ENCODE data around the gene CADM1. TPM values are rescaled to one million over a fixed set of nuclear protein-coding genes. Genes with fewer than 3 reads are reported as not detected.

The CADM1 gene
- total RNA-seq, 4 donors from 2014 or later, result 89.9 to 351 (median 235) TPM

DNA sequence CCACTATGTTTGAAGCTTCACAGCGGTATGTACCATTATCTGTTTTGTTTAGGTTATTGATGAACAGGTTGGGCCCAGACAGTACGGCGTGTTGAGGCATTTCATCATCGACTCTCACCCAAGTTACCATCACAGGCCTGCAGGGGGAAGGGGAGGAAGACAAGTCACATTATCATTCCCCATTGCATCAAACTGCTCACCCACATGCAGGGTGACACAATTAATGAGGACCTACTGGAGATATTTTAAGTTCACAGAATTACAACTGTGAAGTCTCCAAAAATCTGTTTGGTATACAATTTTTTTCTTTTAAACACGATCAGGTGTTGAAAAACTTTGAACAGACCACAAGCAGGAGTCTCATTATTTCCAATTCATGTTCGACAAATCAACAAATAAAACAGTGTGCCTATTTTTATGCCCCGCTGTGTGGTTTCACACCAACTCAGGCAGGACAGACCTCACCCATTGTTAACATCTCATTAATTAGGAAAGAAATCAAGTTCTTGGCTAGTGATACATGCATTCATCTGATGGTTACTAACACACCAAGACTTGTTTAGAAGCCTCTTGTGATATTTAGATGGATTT is 289.5 kb downstream of the CADM1 start:
- H3K4me3 ChIP-seq (replicated peaks in 1 of 3), result no peak overlapping the region
- no peaks in the 10 kb centered on the region for H3K9me3 ChIP-seq
- DNase-seq, result no peak
- TF ChIP-seq, protein P1, sequence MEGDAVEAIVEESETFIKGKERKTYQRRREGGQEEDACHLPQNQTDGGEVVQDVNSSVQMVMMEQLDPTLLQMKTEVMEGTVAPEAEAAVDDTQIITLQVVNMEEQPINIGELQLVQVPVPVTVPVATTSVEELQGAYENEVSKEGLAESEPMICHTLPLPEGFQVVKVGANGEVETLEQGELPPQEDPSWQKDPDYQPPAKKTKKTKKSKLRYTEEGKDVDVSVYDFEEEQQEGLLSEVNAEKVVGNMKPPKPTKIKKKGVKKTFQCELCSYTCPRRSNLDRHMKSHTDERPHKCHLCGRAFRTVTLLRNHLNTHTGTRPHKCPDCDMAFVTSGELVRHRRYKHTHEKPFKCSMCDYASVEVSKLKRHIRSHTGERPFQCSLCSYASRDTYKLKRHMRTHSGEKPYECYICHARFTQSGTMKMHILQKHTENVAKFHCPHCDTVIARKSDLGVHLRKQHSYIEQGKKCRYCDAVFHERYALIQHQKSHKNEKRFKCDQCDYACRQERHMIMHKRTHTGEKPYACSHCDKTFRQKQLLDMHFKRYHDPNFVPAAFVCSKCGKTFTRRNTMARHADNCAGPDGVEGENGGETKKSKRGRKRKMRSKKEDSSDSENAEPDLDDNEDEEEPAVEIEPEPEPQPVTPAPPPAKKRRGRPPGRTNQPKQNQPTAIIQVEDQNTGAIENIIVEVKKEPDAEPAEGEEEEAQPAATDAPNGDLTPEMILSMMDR (IDR thresholded peaks at IDR 0.05), result no peak
- no peak for TF ChIP-seq POLR2A (IDR thresholded peaks at IDR 0.05)
- H3K27ac ChIP-seq, result no peak overlapping the region
- peaks cover 12 to 23% of the 10 kb centered on the region in 2 donors for H3K4me1 ChIP-seq
- intact Hi-C loops (cut with DNase I), result no loop called here
- H3K27me3 ChIP-seq, result no peaks in the 10 kb centered on the region
- peaks cover 0 to 3% of the 10 kb centered on the region in 2 donors for H3K36me3 ChIP-seq
- WGBS, 2 donors, result 96 to 97% methylated on average over 7 of the region's 7 CpGs

DNA sequence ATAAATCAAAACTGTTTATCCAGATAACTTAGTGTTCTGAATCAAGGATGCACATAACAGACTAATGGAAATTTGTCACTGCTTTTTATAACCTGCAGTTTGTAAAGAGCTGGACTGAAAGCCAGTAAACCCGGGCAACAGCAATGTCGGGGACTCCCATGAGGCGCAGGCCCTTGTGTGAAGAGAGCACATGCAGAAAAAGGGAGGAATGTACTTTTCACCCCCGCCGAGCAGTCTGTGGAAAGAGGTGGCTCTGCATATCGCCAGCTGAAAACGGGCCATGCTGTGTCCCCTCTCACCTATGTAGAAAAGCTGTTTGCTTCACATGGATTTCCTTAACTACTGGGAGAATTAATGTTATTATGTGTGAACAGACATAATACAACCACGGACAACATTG is 291.2 kb downstream of the CADM1 start:
- Histone ChIP-seq H3K4me3 (replicated peaks in 1 of 3) (no peak overlapping the region), H3K36me3 (peaks cover 0 to 3% of the 10 kb centered on the region in 2 donors), H3K4me1 (peaks cover 10 to 20% of the 10 kb centered on the region in 2 donors), H3K27me3 (no peaks in the 10 kb centered on the region), H3K9me3 (no peaks in the 10 kb centered on the region), H3K27ac (no peak overlapping the region)
- no peak for TF ChIP-seq POLR2A (IDR thresholded peaks at IDR 0.05)
- TF ChIP-seq, protein P1 (IDR thresholded peaks at IDR 0.05), result no peak
- intact Hi-C loops (cut with DNase I), result no loop called here
- WGBS, 2 donors, result 60 to 78% methylated on average over 8 of the region's 8 CpGs
- DNase-seq, result no peak

DNA sequence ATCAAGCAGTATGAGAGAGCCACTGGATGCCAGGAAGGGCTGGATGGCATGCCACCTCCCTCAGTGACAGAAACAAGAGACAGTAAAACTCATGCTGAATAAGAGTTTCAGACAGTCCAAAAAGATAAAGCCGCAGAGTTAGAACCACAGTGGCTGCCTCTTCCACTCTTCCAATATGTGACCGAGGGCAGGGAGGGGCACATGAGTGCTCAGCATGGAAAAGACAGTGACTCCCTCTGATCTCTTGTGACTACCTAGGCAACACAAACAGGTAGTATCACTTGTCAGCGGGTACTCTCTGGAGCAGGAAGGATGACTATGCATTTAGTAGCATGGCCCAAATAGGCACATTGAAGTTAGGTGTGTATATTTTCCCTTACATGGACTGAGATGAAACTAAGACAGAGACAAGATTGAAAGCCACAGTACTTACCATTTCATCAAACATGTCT is 295.4 kb downstream of the CADM1 start:
- Histone ChIP-seq H3K4me1 (peaks cover 15 to 26% of the 10 kb centered on the region in 2 donors), H3K36me3 (no peaks in the 10 kb centered on the region), H3K27me3 (no peaks in the 10 kb centered on the region), H3K9me3 (no peaks in the 10 kb centered on the region), H3K27ac (peak overlapping the region in 2 of 3 donors; percentile 55 to 66), H3K4me3 (replicated peaks in 1 of 3) (no peak overlapping the region)
- TF ChIP-seq, protein P1 (IDR thresholded peaks at IDR 0.05), result no peak
- TF ChIP-seq POLR2A (IDR thresholded peaks at IDR 0.05), result no peak
- DNase-seq, result no peak
- intact Hi-C loops (cut with DNase I), result no loop called here
- WGBS, 2 donors, result 93 to 97% methylated on average over 3 of the region's 3 CpGs

DNA sequence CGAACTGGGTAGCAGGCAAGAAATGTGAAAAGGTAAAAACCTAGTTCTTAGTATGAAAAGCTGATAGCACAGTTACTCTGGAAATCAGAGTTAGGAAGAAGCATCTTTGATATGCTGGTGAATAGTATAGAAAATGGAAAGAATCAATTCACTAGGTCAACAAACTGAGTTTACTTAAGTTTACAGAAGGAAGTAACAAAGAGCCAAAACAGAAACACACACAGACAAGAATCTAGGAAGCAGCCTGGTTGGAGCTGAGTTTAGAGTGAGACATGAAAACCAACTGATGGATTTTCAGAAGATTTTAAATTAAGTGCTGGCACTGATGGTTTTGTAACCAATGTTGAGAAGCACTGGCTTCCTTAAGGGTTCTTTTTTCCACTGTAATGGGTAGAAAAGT is 296.3 kb downstream of the CADM1 start:
- intact Hi-C loops (cut with DNase I), result no loop called here
- WGBS, 2 donors, result 77 to 91% methylated on average over 1 of the region's 1 CpG

DNA sequence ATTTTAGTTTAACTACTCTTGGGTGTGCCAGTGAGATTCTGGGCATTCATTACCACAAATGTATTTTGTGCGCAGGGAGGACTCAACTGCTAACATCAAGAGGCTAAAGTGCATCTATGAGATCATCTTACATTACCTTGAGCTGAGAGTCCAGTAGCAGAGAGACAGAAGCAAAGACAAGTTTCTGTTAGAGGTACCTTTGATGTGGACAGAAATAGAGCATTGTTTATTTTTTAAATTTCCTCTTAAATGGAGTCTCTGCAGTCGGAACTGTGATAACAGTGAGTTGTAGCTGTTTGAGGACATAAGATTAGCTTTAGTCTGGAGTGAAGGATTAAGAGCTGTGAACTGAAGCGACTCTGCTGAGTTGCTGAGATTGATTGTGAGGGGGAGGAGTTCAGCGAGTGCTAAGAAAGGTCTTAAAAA is 297.0 kb downstream of the CADM1 start:
- WGBS, 2 donors, result 31 to 45% methylated on average over 4 of the region's 4 CpGs
- intact Hi-C loops (cut with DNase I), result no loop called here

More for the DNA sequence above, 296.3 kb downstream of the CADM1 start:
- Histone ChIP-seq H3K9me3 (no peaks in the 10 kb centered on the region), H3K4me3 (replicated peaks in 1 of 3) (no peak overlapping the region), H3K36me3 (no peaks in the 10 kb centered on the region), H3K4me1 (peaks cover 19 to 30% of the 10 kb centered on the region in 2 donors), H3K27me3 (no peaks in the 10 kb centered on the region), H3K27ac (peak overlapping the region in 2 of 3 donors; percentile 55 to 66)
- TF ChIP-seq, protein P1 (IDR thresholded peaks at IDR 0.05), result no peak
- no peak for TF ChIP-seq POLR2A (IDR thresholded peaks at IDR 0.05)
- DNase-seq, result no peak

More for the DNA sequence above, 297.0 kb downstream of the CADM1 start:
- H3K36me3 ChIP-seq, result no peaks in the 10 kb centered on the region
- no peaks in the 10 kb centered on the region for H3K27me3 ChIP-seq
- TF ChIP-seq POLR2A (IDR thresholded peaks at IDR 0.05), result peak in 1 of 2 donors; percentile 21
- TF ChIP-seq, protein P1 (IDR thresholded peaks at IDR 0.05), result peak in 1 of 6 experiments; percentile 6
- peak overlapping the region in 2 of 3 donors; percentile 55 to 66 for H3K27ac ChIP-seq
- no peaks in the 10 kb centered on the region for H3K9me3 ChIP-seq
- no peak for DNase-seq
- H3K4me3 ChIP-seq (replicated peaks in 1 of 3), result no peak overlapping the region
- peaks cover 21 to 33% of the 10 kb centered on the region in 2 donors for H3K4me1 ChIP-seq
